Tongue (tissue), 2 donors: ENCODE measurements around the gene SOHLH2. TPM values are rescaled to one million over a fixed set of nuclear protein-coding genes. Genes with fewer than 3 reads are reported as not detected.

ENCODE experiments used
- DNase-seq: peaks from one replicate; pipeline ENCODE4 v3.0.0-alpha.2; 2015
- total RNA-seq: library from RNA; depleted of rRNA; stranded (reverse); fragments of >200 nt; gene quantifications from one replicate; pipeline ENCODE4 v1.2.3, GENCODE V29; 2014

SOHLH2 gene, protein sequence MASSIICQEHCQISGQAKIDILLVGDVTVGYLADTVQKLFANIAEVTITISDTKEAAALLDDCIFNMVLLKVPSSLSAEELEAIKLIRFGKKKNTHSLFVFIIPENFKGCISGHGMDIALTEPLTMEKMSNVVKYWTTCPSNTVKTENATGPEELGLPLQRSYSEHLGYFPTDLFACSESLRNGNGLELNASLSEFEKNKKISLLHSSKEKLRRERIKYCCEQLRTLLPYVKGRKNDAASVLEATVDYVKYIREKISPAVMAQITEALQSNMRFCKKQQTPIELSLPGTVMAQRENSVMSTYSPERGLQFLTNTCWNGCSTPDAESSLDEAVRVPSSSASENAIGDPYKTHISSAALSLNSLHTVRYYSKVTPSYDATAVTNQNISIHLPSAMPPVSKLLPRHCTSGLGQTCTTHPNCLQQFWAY
- 0.62 TPM for total RNA-seq

DNA sequence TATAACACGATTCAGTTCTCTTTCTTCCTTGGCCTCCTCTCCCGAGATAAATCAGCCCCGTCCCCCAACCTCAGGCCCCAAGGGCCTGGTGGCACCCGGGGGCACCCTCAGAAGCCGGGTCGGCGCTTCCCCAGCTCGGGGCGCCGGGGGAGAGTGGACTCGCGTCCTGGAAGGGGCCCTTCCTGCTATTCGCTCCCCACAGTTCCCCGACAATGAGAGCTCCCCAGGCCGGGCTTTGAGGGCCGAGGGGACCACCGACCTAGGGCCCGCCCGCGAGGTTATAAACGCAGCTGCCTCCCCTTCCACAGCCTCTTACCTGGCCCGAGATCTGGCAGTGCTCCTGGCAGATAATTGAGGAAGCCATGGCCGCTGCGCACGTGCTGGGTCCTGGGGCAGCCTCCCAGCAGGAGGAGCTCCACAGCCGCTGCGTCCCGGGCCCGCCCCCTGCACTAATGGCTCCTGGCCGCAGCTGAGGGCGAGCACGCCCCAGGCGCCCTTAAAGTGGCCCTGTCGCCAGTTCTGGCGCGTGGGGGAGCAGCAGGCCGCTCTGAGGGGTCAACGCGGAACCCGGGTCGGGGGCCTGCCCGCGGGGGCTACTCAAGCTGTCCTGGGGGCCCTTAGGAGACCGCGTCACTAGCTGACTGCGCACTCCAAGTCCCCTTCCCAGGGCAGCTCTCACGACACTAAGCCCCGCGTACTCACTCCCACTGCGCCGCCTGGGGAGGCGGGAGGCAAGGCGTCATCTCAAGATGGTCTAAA is at the start of gene SOHLH2:
Gene SOHLH2, minus strand, starts transcription at position 394 of the 759 bp plus-strand sequence. Its CDS starts 30 bp downstream, at position 364.
- DNase-seq: no peak

DNA sequence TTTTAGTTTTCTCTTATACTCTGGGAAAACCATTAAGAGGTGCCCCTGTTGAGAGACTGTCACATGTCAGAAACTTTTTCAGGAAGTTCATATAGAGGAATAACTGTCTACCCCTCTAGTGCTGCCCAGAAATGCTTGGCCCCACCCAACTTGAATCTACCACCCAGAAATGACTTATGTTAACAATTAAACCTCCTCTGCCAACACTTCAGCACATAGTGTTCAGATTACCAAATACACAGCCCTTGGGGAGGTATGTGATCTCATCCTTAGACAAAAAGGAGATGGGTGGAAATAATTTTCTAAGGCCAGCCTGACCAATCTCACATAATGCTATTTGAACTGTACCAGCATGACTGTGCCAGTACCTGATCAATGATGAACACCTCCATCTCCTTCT is 47.6 kb upstream of the SOHLH2 start:
- DNase-seq: no peak

DNA sequence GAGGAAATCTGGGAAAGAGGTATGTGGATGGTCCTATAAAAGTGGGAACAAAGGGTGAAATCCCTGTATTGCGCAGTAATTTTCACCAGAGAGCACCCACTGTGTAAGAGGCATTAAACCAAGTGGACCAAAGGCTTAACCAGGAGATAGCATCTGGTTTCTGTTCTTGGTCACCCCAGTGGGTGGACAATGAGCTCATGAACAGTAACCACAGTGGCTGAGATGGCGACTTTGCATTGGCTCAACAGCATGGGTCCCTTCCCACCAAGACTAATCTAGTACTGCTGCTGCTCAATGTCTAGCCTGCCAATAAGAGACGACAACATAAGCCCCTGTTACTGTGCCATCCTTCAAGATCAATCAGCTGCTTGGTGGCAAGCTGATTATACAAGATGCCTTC is 46.7 kb upstream of the SOHLH2 start:
- no peak for DNase-seq

DNA sequence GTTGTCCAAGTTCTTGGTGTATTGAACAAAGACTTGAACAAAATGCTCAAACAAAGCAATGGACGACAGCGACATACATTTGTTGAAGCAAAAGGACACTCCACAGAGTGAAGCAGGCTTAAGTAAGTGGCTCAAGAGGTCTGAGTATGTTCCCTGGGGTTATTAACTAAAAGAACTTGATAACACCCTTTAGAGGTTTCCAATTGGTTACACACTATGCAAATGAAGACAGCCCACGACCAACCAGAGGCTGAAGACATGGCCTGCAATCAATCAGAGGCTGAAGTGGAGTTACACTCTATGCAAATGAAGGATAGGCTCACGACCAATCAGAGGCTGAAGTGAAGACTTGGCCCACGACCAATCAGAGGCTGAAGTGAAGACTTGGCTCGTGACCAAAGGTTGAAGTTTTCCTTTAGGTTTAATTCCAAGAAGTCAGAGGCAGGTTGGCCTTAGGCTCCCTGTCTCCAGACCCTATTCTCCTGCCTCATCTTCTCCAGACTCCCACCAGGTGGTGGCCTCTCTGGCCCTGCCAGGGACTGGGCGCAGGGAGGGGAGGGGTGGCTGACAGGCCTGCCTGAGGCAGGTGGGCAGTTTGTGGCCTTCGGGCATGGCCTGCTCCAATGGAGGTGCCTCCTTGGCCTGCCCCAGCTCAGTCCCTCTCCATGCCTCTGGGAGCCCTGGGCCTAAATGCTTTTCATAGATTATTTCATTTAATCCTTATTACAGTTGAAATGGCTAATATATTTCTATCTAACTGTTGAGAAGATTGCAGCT is 45.2 kb upstream of the SOHLH2 start:
- no peak for DNase-seq

DNA sequence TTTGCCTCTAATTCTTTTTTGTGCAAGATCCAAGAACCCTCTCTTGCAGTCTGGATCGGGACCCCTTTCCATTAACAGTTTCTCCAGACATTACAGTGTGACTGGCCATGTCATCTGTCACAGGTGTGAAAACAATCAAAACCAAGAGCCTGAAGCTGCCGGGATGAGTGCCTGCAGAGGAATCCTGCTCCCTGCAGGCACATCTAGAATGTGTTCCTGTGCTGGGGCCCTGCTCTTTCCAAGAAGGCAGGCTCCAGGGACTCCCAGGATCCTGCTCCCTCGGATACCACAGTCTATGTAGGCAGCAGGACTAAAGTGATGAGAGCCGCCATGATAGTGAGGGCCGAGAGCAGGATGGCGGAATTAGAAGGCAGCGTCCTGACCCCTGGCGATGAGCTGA is 44.5 kb upstream of the SOHLH2 start:
- DNase-seq: no peak

DNA sequence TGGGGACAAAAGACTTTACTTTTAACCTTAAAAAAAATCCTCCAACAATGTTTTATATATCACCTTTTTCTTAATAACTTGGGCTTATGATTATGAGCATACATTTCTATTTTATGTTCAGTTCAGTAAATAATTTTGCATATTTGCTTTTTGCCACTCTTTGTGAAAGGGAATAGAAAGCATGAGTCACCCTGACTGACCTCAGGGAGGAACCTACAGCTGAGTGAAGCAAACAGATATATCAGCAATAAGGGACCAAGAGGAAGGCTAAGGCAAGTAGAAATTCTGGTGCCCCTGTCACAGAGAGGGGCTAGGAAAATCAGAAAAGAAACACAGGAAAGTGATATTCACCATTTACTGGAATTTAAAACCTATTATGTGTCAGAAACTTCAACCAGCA is 37.2 kb upstream of the SOHLH2 start:
- no peak for DNase-seq

DNA sequence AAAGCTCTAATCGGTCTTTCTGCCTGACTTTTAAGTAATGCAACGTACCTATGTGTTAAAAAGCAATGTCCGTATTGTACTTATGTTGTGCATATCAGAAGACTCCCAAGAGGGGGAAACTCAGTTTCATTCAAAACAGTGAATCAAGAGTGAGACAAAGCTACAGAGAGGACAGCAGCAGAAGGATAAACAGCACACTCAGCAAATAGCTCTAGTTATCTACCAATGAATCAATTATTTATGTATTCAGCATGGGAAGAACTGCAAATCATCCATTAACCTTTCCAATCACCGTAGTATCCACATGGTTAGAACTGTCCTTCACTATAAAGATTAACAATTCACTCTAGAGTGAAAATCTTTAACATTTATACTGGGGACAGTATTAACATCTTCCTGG is 36.7 kb upstream of the SOHLH2 start:
- DNase-seq: no peak

DNA sequence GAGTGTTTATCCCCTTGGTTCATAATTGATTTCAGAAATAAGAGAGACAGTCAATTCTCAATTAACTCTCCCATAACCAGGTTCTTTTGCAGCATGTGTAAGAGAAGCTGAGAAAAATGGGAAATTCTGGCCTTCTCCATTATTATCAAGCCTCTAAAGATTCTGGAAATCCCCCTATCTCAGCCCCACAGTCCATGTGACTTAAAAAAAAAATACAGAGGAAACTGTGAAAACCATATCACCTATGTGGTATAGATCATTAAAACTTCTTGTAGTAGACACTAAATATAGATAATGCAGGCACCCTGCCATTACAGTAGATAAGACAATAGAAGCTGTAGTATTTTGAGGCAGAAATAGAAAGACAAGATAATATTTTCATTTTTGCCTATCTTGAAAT is 34.3 kb upstream of the SOHLH2 start:
- no peak for DNase-seq

DNA sequence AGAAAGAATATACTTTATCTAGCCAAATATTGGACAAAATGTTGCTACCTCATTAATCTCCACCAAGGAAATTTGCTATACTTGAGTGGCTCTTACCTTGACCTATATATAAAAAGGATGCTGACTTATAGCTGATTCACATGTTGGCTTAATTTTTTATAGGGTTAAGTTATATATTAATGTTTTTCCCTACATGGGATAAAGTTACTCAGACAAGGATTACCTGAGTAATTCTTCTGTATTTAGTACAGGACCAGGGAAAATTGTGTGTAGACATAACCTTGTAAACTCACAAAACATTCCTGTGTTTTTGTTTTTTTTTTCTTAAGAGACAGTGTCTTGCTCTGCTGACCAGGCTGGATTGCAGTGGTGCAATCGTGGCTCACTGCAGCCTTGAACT is 30.6 kb upstream of the SOHLH2 start:
- no peak for DNase-seq

DNA sequence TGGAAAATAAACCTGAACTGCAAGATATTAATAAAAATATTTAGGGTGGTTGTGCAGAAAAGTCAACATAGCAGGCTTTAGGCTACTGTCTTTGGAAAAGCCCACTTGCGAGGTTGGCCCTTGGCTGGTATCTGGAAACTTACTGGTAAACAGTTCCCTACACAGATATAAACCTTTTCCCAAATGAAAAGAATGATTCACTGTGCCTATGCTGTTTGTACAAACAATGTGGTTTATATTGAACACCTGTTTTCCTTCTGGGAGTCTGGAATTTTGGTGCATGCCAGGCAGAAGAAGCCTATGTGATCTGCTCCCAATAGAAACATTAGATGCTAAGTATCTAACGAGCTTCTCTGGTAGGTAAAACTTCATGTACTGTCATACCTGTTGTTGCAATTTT is 29.7 kb upstream of the SOHLH2 start:
- no peak for DNase-seq

DNA sequence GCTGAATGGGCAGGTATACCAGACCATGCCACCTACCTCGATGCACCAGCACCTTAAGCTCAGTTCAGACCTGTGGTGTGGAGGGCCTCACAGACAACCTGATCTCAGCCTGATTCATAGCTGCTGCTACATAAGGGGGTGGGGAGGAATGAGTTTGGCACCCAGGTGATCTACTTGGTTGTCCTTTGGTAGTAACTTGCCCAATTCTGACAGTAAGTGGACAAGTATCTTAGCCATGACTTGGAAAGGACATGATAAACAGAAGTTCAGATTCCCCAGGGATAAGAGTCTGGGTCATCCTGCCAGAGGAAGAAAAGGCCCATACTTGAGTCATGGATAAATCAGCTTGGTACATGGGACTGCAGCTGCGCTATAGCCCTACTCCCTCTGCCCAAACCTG is 28.4 kb upstream of the SOHLH2 start:
- DNase-seq: no peak

DNA sequence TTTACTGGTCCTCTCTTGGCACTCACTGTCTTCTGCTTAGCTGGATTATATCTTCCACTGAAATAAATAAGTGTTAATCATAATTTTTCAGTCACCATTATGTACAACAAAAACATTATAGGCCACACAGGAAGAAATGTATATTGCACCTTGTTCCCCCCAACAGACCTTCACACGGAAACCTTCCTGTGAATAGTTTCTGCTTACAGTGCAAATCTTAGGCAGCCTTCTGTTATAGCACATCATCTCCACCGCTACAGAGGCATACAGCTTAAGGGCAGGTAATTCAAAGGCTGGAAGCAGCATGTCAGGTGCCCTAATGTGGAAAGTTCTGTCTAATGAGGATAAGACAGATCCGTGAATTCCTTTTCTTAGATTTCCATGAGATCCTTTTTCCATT is 16.9 kb upstream of the SOHLH2 start:
- no peak for DNase-seq

DNA sequence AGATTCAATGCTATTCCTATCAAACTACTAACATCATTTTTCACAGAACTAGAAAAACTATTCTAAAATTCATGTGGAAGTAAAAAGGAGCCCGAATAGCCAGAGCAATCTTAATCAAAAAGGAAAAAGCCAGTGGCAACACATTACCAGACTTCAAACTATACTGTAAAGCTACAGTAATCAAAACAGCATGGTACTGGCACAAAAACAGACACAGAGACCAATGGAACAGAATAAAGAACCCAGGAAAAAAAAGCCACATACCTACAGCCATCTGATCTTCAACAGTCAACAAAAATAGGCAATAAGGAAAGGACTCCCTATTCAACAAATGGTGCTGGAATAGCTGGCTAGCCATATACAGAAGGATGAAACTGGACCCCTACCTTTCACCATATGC is 10.4 kb upstream of the SOHLH2 start:
- no peak for DNase-seq

DNA sequence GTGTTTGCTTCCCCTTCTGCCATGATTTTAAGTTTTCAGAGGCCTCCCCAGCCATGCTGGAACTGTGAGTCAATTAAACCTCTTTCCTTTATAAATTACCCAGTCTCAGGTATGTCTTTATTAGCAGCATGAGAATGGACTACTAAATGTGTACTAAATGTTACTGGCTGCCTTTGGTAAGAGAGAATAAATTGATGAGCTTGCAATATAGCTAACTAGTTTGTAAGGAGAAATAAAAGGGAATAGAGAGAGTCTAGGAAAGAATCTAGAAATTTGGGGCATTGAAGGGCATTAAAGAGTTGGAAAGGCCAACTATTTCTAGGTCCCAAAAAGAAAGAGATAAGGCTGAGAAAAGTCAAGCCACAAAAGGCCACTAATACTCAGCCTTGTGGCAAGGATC is 5.5 kb upstream of the SOHLH2 start:
- DNase-seq: no peak

DNA sequence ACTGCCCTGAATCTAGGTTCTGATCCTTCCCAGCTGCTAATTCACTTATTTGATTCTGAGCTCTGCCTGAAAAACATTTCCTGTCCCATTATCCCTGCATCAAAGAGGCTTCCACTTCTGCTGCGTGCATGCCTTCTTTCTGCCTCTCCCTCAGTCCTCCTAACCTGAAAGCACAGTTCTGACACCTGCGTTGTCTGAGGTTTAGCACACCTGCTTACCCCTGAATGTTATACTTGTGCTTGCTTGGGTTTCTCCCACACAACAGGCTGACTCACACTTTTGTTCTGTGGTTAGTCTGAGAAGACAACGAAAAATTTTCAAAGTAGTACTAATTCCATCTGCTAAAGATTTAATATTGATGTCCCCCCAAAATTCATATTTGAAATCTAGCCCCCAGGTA is 3.1 kb upstream of the SOHLH2 start:
- DNase-seq: no peak

DNA sequence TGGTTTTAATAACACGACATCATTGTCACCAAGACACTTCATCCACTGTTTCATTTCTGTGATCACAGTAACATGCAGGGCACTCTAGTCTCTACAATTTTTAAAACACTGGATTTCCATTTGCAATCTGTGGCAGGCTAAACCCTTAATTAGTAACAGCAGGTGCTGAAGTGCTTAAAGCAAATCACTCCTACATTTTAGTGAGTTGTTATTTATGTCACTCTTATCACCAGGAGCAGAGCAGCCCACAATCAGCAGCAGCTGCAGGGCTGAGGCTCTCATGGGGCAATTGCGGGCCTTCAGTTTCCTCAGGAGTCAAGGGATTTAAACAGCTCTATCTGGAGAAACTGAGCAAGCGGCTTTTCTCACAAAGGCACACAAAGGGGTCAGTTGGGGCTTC is 1.6 kb downstream of the SOHLH2 start:
- DNase-seq: peak; percentile 63

DNA sequence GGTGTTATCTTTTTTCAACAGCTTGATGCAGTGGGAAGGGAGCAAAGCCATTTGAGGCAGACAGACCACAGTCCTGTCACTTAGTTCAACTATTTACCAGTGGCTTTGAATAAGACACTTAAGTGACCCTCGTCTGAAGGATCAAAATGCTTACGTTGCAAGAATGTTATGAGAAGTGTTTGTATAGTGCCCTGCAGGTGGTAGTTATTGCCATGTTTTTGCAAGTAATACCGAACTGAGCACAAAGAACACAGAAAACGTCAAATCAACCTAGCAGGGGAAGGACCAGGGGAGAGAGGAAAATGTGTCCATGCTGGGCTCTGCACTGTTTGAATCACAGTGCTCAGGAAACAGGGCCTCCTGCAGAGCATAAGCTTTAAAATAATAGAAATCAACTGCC is 2.8 kb downstream of the SOHLH2 start:
- DNase-seq: no peak

DNA sequence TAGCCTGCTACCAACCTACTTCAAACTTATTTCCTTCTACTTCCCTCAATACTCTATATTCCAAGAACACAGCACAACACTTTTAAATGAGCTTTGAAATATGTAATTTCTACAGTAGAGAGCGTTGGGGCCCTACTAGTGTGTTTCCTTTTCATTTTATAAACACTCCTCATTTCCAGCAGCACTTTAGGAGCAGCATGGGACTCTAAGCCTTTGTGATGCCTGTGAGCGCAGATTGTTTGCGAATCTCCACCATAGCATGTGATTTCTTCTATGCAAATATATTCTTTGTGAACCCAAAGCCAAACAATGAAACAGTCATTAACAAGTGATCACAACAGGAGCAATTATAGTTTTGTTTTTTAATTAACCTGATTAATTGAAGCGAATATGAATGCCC is 3.6 kb downstream of the SOHLH2 start:
- DNase-seq: no peak

DNA sequence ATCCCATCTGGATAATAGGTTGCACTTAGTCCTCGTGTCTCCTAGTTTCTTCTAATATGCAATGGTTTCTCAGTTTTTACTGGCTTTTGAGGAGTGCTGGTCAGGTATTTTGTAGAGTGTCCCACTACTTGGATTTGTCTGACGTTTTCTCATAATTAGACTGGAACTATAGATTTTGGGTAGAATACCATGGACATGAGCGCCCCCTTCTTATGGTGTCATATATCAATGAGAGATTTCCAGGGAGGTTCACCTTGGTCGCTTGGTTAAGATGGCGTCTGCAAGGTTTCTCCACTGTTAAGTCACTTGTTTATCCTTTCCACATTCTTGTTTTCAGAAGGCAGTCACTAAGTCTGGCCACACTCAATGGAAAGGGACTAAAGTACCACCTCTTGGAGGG is 6.7 kb downstream of the SOHLH2 start:
- DNase-seq: no peak

DNA sequence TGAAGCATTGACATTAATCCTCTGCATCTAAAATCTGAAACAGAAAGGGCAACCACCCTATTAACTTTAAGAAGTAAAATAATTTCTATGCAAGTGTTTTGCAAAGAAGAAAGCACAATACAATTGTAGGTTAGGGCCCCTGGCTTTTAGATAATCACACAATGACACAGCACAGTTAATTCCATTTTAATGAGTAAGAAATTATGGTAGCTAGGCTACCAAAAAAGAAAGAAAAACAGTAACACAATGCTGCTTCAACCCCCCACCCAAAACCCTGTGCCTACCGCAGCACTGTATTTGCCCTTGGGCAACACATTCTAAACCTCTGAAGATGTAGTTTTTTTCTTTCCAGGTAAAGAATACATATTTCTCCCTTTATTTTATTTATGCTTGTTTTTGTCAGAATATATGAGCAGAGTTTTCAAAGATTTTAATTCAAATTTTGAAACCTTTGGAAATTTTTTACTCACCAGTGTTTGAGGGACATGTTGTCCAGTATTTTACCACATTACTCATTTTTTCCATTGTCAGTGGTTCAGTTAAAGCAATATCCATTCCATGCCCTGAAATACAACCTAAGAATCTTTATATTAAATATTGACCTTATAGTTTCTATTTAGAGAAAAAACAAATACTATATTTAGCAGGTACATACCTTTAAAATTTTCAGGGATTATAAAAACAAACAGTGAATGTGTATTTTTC is 21.1 kb downstream of the SOHLH2 start:
- DNase-seq: peak; percentile 14

DNA sequence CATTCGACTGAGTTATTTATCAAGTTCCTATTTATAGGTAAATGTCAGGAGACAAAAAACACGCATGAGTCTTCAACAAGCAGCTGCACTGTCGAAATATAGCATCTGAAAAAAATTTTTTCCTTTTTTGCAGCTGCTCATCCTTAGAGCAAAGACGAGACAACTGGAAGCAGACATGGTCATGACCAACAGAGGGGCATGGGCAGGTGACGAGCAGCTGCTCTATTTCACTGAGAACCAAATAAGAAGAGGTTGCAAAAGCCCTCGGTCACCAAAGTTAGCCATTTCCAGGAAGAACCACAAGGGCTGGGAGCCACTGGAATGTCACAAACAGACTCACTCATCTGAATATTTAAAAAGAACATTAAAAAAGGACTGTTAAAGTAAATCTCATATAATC is 22.2 kb downstream of the SOHLH2 start:
- DNase-seq: peak; percentile 83

DNA sequence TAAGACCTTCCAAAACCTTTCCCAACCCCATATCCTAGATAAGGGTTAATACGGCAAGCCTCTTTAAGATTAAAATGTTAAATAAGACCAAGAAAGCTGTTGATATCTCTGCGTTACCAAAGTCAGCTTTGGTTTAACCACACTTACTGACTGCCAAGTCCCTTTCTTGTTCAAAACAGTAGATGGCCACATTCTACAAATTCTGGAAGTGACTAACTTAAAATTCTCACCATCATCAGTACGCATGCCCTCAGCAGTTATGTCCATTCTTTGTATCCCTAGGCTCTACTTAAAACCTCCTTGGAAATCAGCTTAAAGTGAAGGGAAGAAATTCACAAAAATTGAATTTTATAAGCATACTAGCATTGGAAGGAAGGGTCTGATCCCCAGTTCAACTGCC is 23.6 kb downstream of the SOHLH2 start:
- DNase-seq: no peak
